ENCODE measurements around the gene APOM. TPM values are rescaled to one million over a fixed set of nuclear protein-coding genes. Genes with fewer than 3 reads are reported as not detected.

APOM gene
- total RNA-seq, 4 donors from 2014 or later, result 2.2 to 5.5 TPM; not detected in 2

- WGBS, 2 donors (ENCODE audit: low coverage in 1 of 2), result 91% methylated on average over 16 of the region's 17 CpGs; no CpG with 5 or more reads in 1 of the 2 donors
- in situ Hi-C loops (cut with MboI; ENCODE audit: low pct_ligation_motif_present in 1 of 4, low pct_unique_long_range_greater_than_20kb in 1 of 4, low sequenced_read_pairs in 3 of 4) (no loop called here), intact Hi-C loops (cut with DNase I; ENCODE audit: low total_unique reads) (no loop called here)
- TF ChIP-seq POLR2A (IDR thresholded peaks at IDR 0.05) (no peak), POLR2AphosphoS5 (IDR thresholded peaks at IDR 0.05) (no peak), CTCF (IDR thresholded peaks at IDR 0.05) (no peak), EP300 (IDR thresholded peaks at IDR 0.05; ENCODE audit: low read depth) (no peak)
- no peak for DNase-seq
- Histone ChIP-seq H3K27ac (no peak overlapping the region), H3K4me3 (no peak overlapping the region), H3K4me1 (no peaks in the 10 kb centered on the region), H3K36me3 (peaks cover 0 to 90% (median 42%) of the 10 kb centered on the region in 4 donors), H3K9me3 (no peaks in the 10 kb centered on the region), H3K27me3 (no peaks in the 10 kb centered on the region)
These were observed 11.8 kb upstream of the APOM start for GRCh38 chr6:31643818-31644454.

DNA sequence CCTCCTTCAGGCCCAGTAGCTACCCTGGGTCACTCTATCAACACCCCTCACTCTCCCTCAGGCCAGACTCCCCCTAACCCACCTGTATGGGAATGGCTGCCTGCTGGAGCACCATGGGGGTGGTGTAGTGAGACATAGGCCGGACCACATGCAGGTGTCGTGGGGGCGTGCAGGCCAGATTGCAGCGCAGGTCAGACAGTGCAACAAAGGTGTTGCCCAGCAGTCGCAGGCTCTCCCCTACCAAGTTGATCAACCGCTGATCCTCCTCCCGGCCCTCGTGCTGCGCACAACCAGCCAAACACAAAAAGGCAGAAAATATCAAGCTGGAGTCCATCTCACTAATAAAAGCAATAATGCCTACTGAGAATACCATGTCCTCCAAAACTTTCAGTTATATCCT, 10.4 kb upstream of the APOM start:
- Histone ChIP-seq H3K4me1 (peaks cover 0 to 2% (median 0%) of the 10 kb centered on the region in 4 donors), H3K4me3 (no peak overlapping the region), H3K27ac (no peak overlapping the region), H3K27me3 (no peaks in the 10 kb centered on the region), H3K9me3 (no peaks in the 10 kb centered on the region), H3K36me3 (peaks cover 0 to 87% (median 42%) of the 10 kb centered on the region in 4 donors)
- WGBS, 2 donors (ENCODE audit: low coverage in 1 of 2), result 96 to 97% methylated on average over 5 to 9 of the region's 9 CpGs
- TF ChIP-seq EP300 (IDR thresholded peaks at IDR 0.05; ENCODE audit: low read depth) (no peak), CTCF (IDR thresholded peaks at IDR 0.05) (no peak), POLR2AphosphoS5 (IDR thresholded peaks at IDR 0.05) (no peak)
- in situ Hi-C loops (cut with MboI; ENCODE audit: low pct_ligation_motif_present in 1 of 4, low pct_unique_long_range_greater_than_20kb in 1 of 4, low sequenced_read_pairs in 3 of 4), result no loop called here
- intact Hi-C loops (cut with DNase I; ENCODE audit: low total_unique reads), result no loop called here
- no peak for DNase-seq

- H3K4me1 ChIP-seq, result peaks cover 5 to 35% (median 18%) of the 10 kb centered on the region in 4 donors
- peak overlapping the region; percentile 91 to 99 (median 94) for H3K27ac ChIP-seq
- H3K9me3 ChIP-seq, result no peaks in the 10 kb centered on the region
- H3K36me3 ChIP-seq, result peaks cover 0 to 38% (median 14%) of the 10 kb centered on the region in 4 donors
- 2 to 9% methylated on average over 4 to 28 of the region's 29 CpGs for WGBS, 2 donors (ENCODE audit: low coverage in 1 of 2)
- peak; percentile 35 to 66 (median 39) for TF ChIP-seq POLR2AphosphoS5 (IDR thresholded peaks at IDR 0.05)
- no peak for TF ChIP-seq POLR2A (IDR thresholded peaks at IDR 0.05)
- TF ChIP-seq CTCF (IDR thresholded peaks at IDR 0.05), result no peak
- intact Hi-C loops (cut with DNase I; ENCODE audit: low total_unique reads), result loop anchor here (5.0 kb wide), 1 partner anchor 501 kb away; the partner anchor contains the start of genes PPT2 and PRRT1
- peak overlapping the region; percentile 52 to 93 (median 67) for H3K4me3 ChIP-seq
- in situ Hi-C loops (cut with MboI; ENCODE audit: low pct_ligation_motif_present in 1 of 4, low pct_unique_long_range_greater_than_20kb in 1 of 4, low sequenced_read_pairs in 3 of 4), result no loop called here
- H3K27me3 ChIP-seq, result no peaks in the 10 kb centered on the region
- DNase-seq, result peak; percentile 80
These were observed 4.0 kb upstream of the APOM start for GRCh38 chr6:31651602-31652191.

GRCh38 chr6:31652925-31653724, 2.6 kb upstream of the APOM start:
- Histone ChIP-seq H3K27ac (peak overlapping the region; percentile 91 to 99 (median 94)), H3K4me3 (peak overlapping the region; percentile 28 to 75 (median 56)), H3K36me3 (peaks cover 0 to 23% (median 7%) of the 10 kb centered on the region in 4 donors), H3K9me3 (no peaks in the 10 kb centered on the region), H3K27me3 (no peaks in the 10 kb centered on the region), H3K4me1 (peaks cover 5 to 45% (median 26%) of the 10 kb centered on the region in 4 donors)
- in situ Hi-C loops (cut with MboI; ENCODE audit: low pct_ligation_motif_present in 1 of 4, low pct_unique_long_range_greater_than_20kb in 1 of 4, low sequenced_read_pairs in 3 of 4) (no loop called here), intact Hi-C loops (cut with DNase I; ENCODE audit: low total_unique reads) (loop anchor here (5.0 kb wide), 1 partner anchor 499 kb away; the partner anchor contains the start of genes PPT2 and PRRT1)
- TF ChIP-seq POLR2AphosphoS5 (IDR thresholded peaks at IDR 0.05), result peak; percentile 1 to 89 (median 87)
- peak; percentile 83 for TF ChIP-seq POLR2A (IDR thresholded peaks at IDR 0.05)
- TF ChIP-seq EP300 (IDR thresholded peaks at IDR 0.05; ENCODE audit: low read depth), result no peak
- TF ChIP-seq CTCF (IDR thresholded peaks at IDR 0.05), result no peak
- DNase-seq, result peak; percentile 91
- 6% methylated on average over 12 to 37 of the region's 37 CpGs for WGBS, 2 donors (ENCODE audit: low coverage in 1 of 2)

Measured in transverse colon (tissue), 4 donors.